ENCODE data around the gene UBE2N. TPM values are rescaled to one million over a fixed set of nuclear protein-coding genes. Genes with fewer than 3 reads are reported as not detected.

The UBE2N gene
- total and polyA plus RNA-seq, 2 of the 8 experiments (the other 6 are each of a cell fraction or from before 2014, with no cell fraction given): 108 to 225 TPM

- TF ChIP-seq USF2 (IDR thresholded peaks at IDR 0.05; ENCODE audit: low read length) (no peak), TBP (IDR thresholded peaks at IDR 0.05; ENCODE audit: low read depth, low read length) (peak; percentile 84), NRF1 (IDR thresholded peaks at IDR 0.05; ENCODE audit: low read depth, low read length) (peak; percentile 40), CREB1 (IDR thresholded peaks at IDR 0.05) (peak; percentile 62; the same call in 1 of the 2 replicates), JUN (IDR thresholded peaks at IDR 0.05; ENCODE audit: low read depth, low read length) (no peak), KDM4A (IDR thresholded peaks at IDR 0.05; ENCODE audit: low read depth, low read length, severe bottlenecking) (peak; percentile 63), POU5F1 (IDR thresholded peaks at IDR 0.05; ENCODE audit: low read depth, low read length) (no peak), CEBPB (IDR thresholded peaks at IDR 0.05; ENCODE audit: low read depth, low read length) (no peak), ZNF274 (IDR thresholded peaks at IDR 0.05; ENCODE audit: borderline replicate concordance, extremely low read depth, low read length) (no peak), BCL11A (IDR thresholded peaks at IDR 0.05; ENCODE audit: low read depth in 2 of 2, low read length in 2 of 2) (no peak), SRF (IDR thresholded peaks at IDR 0.05; ENCODE audit: low read depth, low read length) (no peak), CTCF (IDR thresholded peaks at IDR 0.05; ENCODE audit: control extremely low read depth in 1 of 3, insufficient read depth in 1 of 3, low read depth in 1 of 3, low read length in 3 of 3) (peak; percentile 40 to 57 (median 47)), SIN3A (conservative IDR thresholded peaks at IDR 0.05 in 1 of 2, IDR thresholded peaks at IDR 0.05 in 1 of 2; ENCODE audit: low read depth in 1 of 2, low read length in 2 of 2) (peak in 1 of 2 experiments; percentile 88; a peak in 2 of 4 replicates), TAF1 (IDR thresholded peaks at IDR 0.05; ENCODE audit: low read depth, low read length) (peak; percentile 96)
These were observed 25.7 kb upstream of the UBE2N start, which contains the start of gene MRPL42 (continued) for GRCh38 chr12:93467351-93468007.
